Measurements from ENCODE around the gene ZNF681.
A peak's percentile ranks its signal among the peaks of the same experiment; 100 is the strongest.
"Not testable (repeated sequence)": the region's sequence is repeated elsewhere in the genome, so short reads cannot be mapped to it uniquely, and the experiment has no call there.

ZNF681 gene

DNA sequence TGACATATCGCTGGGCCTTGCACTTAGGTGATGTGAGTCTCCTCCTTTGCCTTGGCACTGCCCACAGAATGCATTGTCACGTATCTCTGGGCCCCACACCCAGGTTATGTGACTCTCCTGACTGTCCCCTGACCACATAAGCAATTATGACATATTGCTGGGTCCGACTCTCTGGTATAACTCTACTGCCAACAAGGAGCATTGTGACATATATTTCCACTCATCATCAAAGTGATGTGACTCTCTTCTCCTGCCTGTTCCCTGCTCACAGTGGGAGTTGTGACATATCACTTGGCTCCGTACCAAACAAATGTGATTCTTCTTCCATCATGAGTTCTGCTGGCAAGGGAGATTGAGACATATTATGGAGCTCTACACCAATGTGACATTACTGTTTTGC, 15.4 kb upstream of the ZNF681 start:
- DNase-seq (ENCODE audit: low read depth, low spot score): no peak

- no peak for DNase-seq (ENCODE audit: low read depth, low spot score)
Observed at GRCh38 chr19:23772675-23773063, 14.0 kb upstream of the ZNF681 start.

DNA sequence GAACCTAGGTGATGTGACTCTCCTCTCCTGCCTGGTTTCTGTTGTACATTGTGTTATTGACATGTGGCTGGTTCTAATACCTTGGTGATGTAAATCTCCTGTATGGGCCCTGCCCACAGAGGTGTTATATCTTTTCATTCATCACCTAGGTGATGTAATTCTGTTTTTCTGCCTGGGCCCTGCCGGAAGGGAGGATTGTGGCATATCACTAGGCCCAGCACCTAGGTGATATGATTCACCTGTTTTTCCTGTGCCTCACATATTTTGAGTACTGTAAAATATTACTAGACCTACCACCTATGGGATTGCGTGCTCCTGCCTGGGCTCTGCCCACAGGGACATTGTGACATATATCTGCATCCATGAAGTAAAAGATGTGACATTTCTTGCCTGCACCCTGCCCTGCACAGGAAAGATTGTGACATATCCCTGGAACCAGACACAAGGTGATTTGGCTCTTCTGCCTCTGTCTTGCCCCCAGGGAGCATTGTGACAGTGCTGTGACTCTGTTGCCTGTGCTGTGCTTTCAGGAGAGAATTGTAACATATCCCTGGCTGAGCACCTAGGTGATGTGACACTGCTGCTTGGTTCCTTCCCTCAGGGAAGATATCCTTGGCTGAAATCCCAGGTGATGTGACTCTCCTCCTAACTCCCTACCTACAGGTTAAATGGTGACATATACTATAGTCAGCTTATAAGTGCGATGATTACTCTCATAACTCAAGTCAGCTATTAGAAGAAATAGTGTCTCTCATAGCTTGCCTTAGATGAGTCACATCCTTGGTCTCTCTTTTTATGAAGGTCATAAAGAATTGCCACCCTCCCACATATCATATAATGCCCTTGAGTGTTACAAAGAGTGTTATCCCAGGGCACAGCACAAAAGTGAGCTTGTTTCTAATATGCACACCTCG, 13.3 kb upstream of the ZNF681 start:
- DNase-seq (ENCODE audit: low read depth, low spot score): no peak

DNA sequence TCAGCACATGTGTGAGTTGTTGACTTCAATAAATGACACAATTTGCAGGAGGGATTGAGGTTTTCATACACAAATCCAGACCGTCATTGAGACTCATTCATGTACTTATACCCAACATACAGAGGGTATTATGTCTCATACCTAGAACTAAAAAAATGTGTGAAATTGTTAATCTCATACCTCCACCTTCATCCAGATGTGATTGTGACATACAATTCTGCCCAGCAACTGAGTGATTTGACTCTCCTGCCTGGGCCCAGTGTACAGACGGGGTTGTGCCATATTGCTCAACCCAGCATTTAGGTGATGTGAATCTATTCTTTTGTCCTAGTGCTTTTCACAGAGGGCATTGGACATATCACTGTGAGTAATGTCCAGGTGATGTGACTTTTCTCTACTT, 12.6 kb upstream of the ZNF681 start:
- DNase-seq (ENCODE audit: low read depth, low spot score): no peak

- DNase-seq (ENCODE audit: low read depth, low spot score): no peak
Observed at GRCh38 chr19:23770672-23771250, 12.1 kb upstream of the ZNF681 start.

GRCh38 chr19:23769691-23770468, 11.2 kb upstream of the ZNF681 start:
- no peak for DNase-seq (ENCODE audit: low read depth, low spot score)

GRCh38 chr19:23766951-23767350, 8.3 kb upstream of the ZNF681 start:
- no peak for DNase-seq (ENCODE audit: low read depth, low spot score)

- no peak for DNase-seq (ENCODE audit: low read depth, low spot score)
Observed at GRCh38 chr19:23764781-23765180, 6.1 kb upstream of the ZNF681 start.

- DNase-seq (ENCODE audit: low read depth, low spot score): peak; percentile 63
Observed at GRCh38 chr19:23762884-23763711, 4.4 kb upstream of the ZNF681 start.

DNA sequence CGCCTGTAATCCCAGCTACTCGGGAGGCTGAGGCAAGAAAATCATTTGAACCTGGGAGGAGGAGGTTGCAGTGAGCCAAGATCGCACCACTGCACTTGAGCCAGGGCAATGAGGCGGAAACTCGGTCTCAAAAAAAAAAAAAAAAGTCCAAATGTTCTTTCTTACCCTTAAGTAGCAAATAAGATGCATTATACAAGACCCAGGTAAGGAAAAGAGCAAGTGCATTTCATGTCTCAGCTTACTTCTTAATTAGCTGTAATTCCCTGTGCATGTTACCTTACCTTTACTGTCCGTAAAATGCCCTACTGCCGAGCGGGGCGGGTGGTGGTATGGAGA, 3.8 kb upstream of the ZNF681 start:
- DNase-seq (ENCODE audit: low read depth, low spot score): no peak

DNA sequence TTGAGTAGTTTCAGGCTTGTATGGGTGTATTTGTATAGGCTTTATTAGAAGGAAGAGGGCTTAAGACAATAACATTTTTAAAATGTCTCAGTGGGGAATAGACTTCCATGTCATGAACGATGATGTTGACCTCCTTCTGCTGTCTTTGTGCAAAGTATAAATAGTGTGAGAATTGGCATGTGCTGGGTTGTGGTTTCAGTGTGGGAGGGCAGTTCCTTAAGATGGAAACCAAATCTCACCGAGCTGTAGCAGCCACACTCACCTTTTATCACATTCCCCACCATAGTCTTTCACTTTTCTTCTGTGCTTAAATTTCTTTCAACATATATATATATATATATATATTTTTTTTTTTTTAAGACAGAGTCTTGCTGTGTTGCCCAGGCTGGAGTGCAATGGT, 1.6 kb upstream of the ZNF681 start:
- DNase-seq (ENCODE audit: low read depth, low spot score): not testable (repeated sequence)

- not testable (repeated sequence) for DNase-seq (ENCODE audit: low read depth, low spot score)
Observed at GRCh38 chr19:23743633-23744232, 15.0 kb downstream of the ZNF681 start.

GRCh38 chr19:23730729-23731465, 27.8 kb downstream of the ZNF681 start:
- DNase-seq (ENCODE audit: low read depth, low spot score): not testable (repeated sequence)

GRCh38 chr19:23724161-23724560, 34.5 kb downstream of the ZNF681 start:
- DNase-seq (ENCODE audit: low read depth, low spot score): not testable (repeated sequence)

GRCh38 chr19:23718802-23719201, 39.9 kb downstream of the ZNF681 start:
- no peak for DNase-seq (ENCODE audit: low read depth, low spot score)

DNA sequence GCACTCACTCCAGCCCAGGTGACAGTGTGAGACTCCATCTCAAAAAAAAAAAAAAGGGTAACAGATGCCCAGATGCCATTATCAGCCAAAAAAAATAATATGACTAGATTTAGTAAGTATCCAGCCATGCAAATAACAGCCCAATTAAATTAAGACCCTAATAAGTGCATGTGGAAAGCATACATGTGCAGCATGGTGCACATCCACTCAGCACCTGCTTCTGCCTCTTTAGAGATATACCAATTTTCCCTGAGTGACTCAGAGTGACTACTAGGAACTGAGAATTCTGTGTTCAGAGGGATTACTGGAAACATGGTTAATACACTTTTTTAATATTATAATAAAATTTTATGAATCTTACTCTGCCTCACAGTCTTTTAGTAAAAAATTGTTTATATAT, 41.9 kb downstream of the ZNF681 start:
- no peak for DNase-seq (ENCODE audit: low read depth, low spot score)

GRCh38 chr19:23709347-23709746, 49.3 kb downstream of the ZNF681 start:
- no peak for DNase-seq (ENCODE audit: low read depth, low spot score)

DNA sequence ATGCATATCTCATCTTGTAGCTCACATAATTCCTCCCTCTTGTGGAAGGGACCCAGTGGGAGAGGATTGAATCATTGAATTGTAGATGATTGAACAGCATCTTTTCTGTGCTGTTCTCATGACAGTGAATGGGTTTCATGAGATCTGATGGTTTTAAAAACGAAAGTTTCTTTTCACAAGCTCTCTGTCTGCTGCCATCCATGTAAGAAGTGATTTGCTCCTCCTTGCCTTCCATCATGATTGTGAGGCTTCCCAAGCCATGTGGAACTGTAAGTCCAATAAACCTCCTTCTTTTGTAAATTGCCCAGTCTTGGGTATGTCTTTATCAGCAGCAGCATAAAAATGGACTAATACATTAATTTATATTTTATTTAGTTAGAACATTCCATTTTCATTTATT, 52.0 kb downstream of the ZNF681 start:
- DNase-seq (ENCODE audit: low read depth, low spot score): no peak

DNA sequence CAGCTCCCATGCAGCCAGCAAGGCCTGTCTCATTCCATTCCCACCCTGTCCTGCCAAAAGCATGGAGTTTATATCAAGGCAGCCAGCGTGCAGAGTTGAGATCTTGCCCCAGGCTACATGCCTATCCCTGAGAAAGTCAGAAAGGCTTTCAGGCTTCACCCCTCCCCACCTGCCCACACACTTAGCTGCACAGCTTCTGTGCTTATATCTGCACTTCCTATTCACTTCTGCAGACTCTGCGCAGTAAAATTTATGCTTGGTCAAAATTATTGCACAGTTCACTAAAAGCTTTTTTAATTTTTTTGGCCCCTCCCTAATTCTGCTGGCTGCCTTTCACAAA, 59.2 kb downstream of the ZNF681 start:
- DNase-seq (ENCODE audit: low read depth, low spot score): no peak

- no peak for DNase-seq (ENCODE audit: low read depth, low spot score)
Observed at GRCh38 chr19:23698711-23699520, 59.8 kb downstream of the ZNF681 start.

Data from activated naive CD8-positive, alpha-beta T cell treated with anti-CD3 and anti-CD28 coated beads, Interleukin-2, amount 50 U/mL, for 16 hours (primary cell).